DOHH2 (cell line): Measurements from ENCODE around the gene SIPA1L3.

Experiments
- EZH2phosphoT487 ChIP-seq: fragments of 200-600 bp; sonication (generic); IDR thresholded peaks from 2 replicates; pipeline ENCODE4 v1.6.1; 2017; ENCODE audit warnings: borderline replicate concordance, mild to moderate bottlenecking, antibody characterized with exemption, low read length, moderate library complexity, mixed read lengths
- TF ChIP-seq, protein P1 (sequence below): fragments of 200-600 bp; sonication (generic); IDR thresholded peaks from one replicate; pipeline ENCODE4 v1.5.1; 2014; ENCODE audit warnings: antibody characterized with exemption, mild to moderate bottlenecking, low read depth, low read length; ENCODE audit not compliant: poor library complexity, severe bottlenecking

DNA sequence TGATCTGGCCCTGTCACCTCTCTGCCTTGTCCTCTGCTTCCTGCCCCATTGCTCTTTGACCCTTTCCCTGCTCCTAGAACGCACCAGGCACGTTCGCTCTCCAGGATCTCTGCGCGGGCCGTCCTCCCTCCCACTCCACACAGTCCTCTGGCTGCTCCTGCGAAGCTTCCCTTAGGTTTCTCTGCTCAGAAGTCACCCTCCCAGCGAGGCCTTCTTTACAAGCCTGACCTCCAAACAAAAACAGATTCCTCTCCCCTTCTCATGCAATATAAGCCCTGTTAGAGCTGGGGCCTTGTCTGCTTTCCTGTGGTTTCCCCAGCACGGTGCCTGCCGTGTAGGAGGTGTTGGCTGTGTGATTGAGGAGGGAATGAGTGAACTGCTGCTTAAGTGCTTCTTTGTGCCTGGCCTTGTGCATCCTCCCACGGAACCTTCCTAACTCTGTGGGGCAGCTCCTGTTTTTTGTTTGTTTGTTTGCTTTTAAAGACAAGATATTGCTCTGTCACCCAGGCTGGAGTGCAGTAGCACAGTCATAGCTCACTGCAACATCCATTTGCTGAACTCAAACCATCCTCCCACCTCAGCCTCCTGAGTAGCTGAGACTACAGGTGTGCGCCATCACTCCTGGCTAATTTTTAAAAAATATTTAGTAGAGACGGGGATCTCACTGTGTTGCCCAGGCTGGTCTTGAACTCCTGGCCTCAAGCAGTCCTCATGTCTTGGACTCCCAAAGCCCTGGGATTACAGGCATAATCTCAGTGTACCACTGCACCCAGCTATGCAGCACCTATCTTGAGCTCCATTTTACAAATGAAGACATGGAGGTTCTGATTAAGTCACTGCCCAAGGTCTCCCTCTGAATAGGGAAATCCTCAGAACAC lies 82.0 kb downstream of the SIPA1L3 start:
- TF ChIP-seq, protein P1, sequence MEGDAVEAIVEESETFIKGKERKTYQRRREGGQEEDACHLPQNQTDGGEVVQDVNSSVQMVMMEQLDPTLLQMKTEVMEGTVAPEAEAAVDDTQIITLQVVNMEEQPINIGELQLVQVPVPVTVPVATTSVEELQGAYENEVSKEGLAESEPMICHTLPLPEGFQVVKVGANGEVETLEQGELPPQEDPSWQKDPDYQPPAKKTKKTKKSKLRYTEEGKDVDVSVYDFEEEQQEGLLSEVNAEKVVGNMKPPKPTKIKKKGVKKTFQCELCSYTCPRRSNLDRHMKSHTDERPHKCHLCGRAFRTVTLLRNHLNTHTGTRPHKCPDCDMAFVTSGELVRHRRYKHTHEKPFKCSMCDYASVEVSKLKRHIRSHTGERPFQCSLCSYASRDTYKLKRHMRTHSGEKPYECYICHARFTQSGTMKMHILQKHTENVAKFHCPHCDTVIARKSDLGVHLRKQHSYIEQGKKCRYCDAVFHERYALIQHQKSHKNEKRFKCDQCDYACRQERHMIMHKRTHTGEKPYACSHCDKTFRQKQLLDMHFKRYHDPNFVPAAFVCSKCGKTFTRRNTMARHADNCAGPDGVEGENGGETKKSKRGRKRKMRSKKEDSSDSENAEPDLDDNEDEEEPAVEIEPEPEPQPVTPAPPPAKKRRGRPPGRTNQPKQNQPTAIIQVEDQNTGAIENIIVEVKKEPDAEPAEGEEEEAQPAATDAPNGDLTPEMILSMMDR: no peak
- TF ChIP-seq EZH2phosphoT487: no peak
